HG03095 (cell line): ENCODE results near the gene SIGLEC14.

Source experiments
- ATAC-seq: cut with Tn5 transposase; IDR thresholded peaks from one replicate; pipeline ENCODE4 v1.9.1; 2021; ENCODE audit warnings: moderate library complexity; ENCODE audit not compliant: unreplicated experiment

Gene SIGLEC14

GRCh38 chr19:51626675-51627074, 19.9 kb downstream of the SIGLEC14 start:
- ATAC-seq: no peak

- no peak for ATAC-seq
Observed at GRCh38 chr19:51621178-51621577, 25.4 kb downstream of the SIGLEC14 start.

GRCh38 chr19:51615991-51616390, 30.6 kb downstream of the SIGLEC14 start:
- ATAC-seq: no peak

- ATAC-seq: no peak
Observed at GRCh38 chr19:51614789-51615188, 31.8 kb downstream of the SIGLEC14 start.

- no peak for ATAC-seq
Observed at GRCh38 chr19:51610576-51610975, 36.0 kb downstream of the SIGLEC14 start.

GRCh38 chr19:51607920-51608562, 38.6 kb downstream of the SIGLEC14 start:
- no peak for ATAC-seq

GRCh38 chr19:51607077-51607476, 39.5 kb downstream of the SIGLEC14 start:
- ATAC-seq: peak; percentile 85

- ATAC-seq: no peak
Observed at GRCh38 chr19:51602189-51602854, 44.3 kb downstream of the SIGLEC14 start.

- ATAC-seq: no peak
Observed at GRCh38 chr19:51600940-51601580, 45.6 kb downstream of the SIGLEC14 start.

- no peak for ATAC-seq
Observed at GRCh38 chr19:51599084-51599483, 47.5 kb downstream of the SIGLEC14 start.

GRCh38 chr19:51598159-51598915, 48.3 kb downstream of the SIGLEC14 start:
- no peak for ATAC-seq

GRCh38 chr19:51595190-51596175, 51.1 kb downstream of the SIGLEC14 start:
- ATAC-seq: no peak

GRCh38 chr19:51594774-51595109, 51.9 kb downstream of the SIGLEC14 start:
- ATAC-seq: no peak

- peak; percentile 92 for ATAC-seq
Observed at GRCh38 chr19:51593969-51594773, 52.5 kb downstream of the SIGLEC14 start.

GRCh38 chr19:51593138-51593890, 53.3 kb downstream of the SIGLEC14 start:
- ATAC-seq: no peak
